Measurements from ENCODE around the gene SLC1A1.

Gene SLC1A1

GRCh38 chr9:4547016-4547415 is 56.7 kb downstream of the SLC1A1 start:
- H3K27me3 Mint-ChIP-seq: no peaks in the 10 kb centered on the region
- no peak for ATAC-seq
- no peak overlapping the region for H3K27ac Mint-ChIP-seq
- no peak overlapping the region for H3K4me3 Mint-ChIP-seq
- no peaks in the 10 kb centered on the region for H3K36me3 Mint-ChIP-seq
- H3K9me3 Mint-ChIP-seq: no peaks in the 10 kb centered on the region
- no peaks in the 10 kb centered on the region for H3K4me1 Mint-ChIP-seq

DNA sequence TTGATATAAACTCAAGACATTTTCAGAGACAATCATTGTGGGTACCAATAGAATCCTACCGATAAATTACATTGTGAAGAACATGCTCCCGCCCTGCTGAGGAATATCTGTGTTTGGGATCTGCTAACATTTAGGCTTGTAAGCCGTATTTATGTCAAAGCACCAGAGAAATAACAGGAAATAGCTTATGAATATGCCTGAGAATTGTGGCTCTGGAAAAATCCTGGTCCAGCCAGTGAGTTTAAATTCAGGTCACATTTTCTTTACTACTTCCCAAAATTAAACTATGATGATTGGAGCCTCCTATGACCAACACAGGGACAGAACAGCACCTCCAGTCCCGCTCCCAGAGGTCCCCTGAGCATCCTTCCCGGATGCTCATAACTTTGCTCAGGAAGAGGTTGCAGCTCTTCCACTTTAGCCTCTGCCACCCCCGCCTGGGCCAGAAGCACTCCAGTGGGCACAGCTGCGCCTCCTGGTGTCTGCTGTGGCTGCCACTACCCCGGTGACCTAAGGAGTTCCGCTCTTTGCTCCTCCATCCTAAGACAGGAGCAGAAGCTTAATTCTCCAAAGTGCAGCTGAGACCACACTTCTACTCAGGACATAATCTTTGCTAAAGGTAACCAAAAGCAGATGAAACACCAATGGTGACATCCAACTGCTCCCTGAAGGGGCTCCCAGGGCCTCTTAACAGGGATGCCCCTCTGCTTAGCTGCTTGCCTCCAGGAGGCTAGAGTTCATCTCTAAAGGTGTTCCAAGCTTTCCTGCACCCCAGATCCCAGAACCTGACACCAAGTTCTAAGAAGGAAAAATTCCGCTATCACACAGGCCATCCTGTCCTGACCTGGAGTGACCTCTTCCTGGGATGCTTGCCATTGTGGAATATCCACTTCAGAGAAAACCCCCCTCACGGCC is 58.8 kb downstream of the SLC1A1 start:
- ATAC-seq: no peak
- Mint-ChIP-seq H3K4me3 (no peak overlapping the region), H3K36me3 (no peaks in the 10 kb centered on the region), H3K9me3 (no peaks in the 10 kb centered on the region), H3K27me3 (no peaks in the 10 kb centered on the region), H3K27ac (no peak overlapping the region), H3K4me1 (no peaks in the 10 kb centered on the region)

DNA sequence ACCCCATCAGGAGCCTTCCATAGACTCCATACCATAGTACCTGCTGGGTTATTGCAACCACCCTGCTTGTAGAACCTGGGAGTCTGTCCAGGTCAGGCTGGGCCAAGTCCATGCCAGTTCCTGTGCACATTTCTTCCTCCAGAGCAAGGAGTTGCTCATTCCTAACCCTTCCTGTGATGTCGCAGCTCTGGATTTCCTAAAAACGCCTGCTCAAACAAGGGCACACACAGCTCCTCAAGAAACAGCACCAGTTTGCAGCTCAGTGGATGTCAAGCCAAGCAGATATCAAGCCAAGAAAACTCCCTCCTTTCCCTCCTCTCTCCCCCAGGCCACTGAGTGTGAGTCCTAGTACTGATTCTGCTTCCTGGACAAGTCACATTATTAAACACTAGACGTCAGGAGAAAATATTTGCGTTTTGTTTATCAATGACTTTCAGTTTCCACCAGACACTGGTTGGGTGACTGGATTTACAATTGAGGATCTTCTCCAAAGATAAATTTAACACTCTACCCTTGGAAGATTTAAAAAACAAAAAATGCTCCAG is 59.6 kb downstream of the SLC1A1 start:
- Mint-ChIP-seq H3K27me3 (no peaks in the 10 kb centered on the region), H3K4me3 (no peak overlapping the region), H3K9me3 (no peaks in the 10 kb centered on the region), H3K4me1 (no peaks in the 10 kb centered on the region), H3K36me3 (no peaks in the 10 kb centered on the region), H3K27ac (no peak overlapping the region)
- ATAC-seq: no peak

DNA sequence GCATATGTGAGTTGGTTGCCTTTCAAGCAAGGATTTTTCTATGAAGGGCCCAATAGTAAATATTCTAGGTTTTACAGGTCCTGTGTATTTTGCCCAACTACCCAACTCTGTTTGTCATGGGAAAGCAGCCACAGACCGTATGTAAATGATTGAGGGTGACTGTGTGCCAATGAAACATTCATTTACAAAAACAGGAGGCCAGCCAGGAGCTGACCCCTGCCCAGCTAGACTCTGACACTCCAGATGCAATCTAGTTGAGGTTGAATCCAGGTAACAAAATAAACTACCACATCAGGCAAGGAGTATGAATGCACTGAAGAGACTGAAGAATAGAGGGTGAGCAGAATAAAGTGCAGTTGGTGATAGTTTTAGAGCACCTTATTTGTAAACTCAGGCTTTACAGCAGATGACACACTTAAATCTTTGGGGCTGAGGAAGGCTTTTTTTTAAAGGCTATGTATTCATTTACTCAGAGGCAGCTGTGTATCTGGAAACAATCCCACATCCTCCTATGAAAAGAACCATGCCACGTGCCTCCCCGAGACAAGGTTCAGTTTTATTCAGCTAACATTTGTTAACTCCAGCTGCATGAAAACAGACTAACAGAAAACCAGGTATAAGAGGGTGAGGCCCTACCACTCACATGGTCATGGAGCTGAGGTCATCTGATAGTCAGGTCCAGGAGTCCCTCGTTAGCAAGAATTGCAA is 60.7 kb downstream of the SLC1A1 start:
- Mint-ChIP-seq H3K27ac (no peak overlapping the region), H3K36me3 (no peaks in the 10 kb centered on the region), H3K4me1 (no peaks in the 10 kb centered on the region), H3K9me3 (no peaks in the 10 kb centered on the region), H3K27me3 (no peaks in the 10 kb centered on the region), H3K4me3 (no peak overlapping the region)
- ATAC-seq: no peak

GRCh38 chr9:4553951-4554381 is 63.7 kb downstream of the SLC1A1 start:
- Mint-ChIP-seq H3K4me3 (no peak overlapping the region), H3K27ac (no peak overlapping the region), H3K4me1 (peaks cover 3% of the 10 kb centered on the region), H3K27me3 (no peaks in the 10 kb centered on the region), H3K36me3 (no peaks in the 10 kb centered on the region), H3K9me3 (no peaks in the 10 kb centered on the region)
- no peak for ATAC-seq

DNA sequence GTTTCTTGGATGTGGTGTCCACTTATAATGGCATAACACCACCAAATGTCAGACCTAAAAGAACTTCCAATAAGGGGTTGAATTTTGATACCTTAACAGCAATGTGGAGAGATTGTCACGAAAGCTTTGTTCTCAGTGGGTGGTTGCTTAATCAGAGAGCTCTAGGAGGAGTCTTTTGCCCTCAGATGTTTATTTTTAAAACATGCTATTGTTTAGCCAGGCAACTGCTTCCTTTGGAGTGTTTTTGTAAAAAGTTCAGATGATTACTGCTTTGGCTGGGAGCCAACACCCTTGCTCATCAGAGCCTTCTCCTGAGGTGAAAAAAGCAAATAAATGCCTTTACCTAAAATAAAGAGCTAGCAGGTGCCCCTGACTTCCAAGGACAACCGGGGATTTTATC is 65.0 kb downstream of the SLC1A1 start:
- Mint-ChIP-seq H3K27me3 (peaks cover 9% of the 10 kb centered on the region), H3K9me3 (no peaks in the 10 kb centered on the region), H3K4me1 (peaks cover 15% of the 10 kb centered on the region), H3K4me3 (no peak overlapping the region), H3K36me3 (no peaks in the 10 kb centered on the region), H3K27ac (no peak overlapping the region)
- no peak for ATAC-seq

GRCh38 chr9:4558371-4558998 is 68.2 kb downstream of the SLC1A1 start:
- Mint-ChIP-seq H3K9me3 (no peaks in the 10 kb centered on the region), H3K27ac (no peak overlapping the region), H3K4me1 (peaks cover 17% of the 10 kb centered on the region), H3K36me3 (no peaks in the 10 kb centered on the region), H3K4me3 (no peak overlapping the region), H3K27me3 (peaks cover 9% of the 10 kb centered on the region)
- no peak for ATAC-seq

- Mint-ChIP-seq H3K27me3 (peaks cover 18% of the 10 kb centered on the region), H3K4me1 (peaks cover 17% of the 10 kb centered on the region), H3K36me3 (no peaks in the 10 kb centered on the region), H3K4me3 (no peak overlapping the region), H3K27ac (no peak overlapping the region), H3K9me3 (no peaks in the 10 kb centered on the region)
- peak; percentile 73 for ATAC-seq
Observed at GRCh38 chr9:4559261-4560182, 69.3 kb downstream of the SLC1A1 start.

DNA sequence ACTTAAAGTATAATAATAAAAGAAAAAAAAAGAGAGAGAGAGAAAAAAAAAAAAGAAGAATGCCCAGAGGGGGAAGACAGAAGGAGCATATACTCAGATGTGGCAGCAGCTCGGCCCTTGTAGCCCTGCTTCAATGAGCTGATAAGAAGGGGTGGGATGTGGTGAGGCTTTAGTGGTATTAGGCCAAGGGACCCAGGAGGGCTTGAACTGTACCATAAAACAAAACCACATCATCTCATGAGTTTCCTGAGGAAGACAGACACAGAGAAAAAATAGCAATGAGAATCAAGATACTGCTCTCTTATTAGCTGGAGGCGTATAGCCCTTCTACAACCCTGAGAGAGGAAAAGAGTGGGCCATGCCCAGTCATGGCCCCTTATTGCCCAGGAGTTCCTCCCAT is 72.8 kb downstream of the SLC1A1 start:
- no peak overlapping the region for H3K27ac Mint-ChIP-seq
- peaks cover 3% of the 10 kb centered on the region for H3K9me3 Mint-ChIP-seq
- no peak for ATAC-seq
- H3K27me3 Mint-ChIP-seq: peaks cover 18% of the 10 kb centered on the region
- peaks cover 17% of the 10 kb centered on the region for H3K4me1 Mint-ChIP-seq
- no peak overlapping the region for H3K4me3 Mint-ChIP-seq
- no peaks in the 10 kb centered on the region for H3K36me3 Mint-ChIP-seq

DNA sequence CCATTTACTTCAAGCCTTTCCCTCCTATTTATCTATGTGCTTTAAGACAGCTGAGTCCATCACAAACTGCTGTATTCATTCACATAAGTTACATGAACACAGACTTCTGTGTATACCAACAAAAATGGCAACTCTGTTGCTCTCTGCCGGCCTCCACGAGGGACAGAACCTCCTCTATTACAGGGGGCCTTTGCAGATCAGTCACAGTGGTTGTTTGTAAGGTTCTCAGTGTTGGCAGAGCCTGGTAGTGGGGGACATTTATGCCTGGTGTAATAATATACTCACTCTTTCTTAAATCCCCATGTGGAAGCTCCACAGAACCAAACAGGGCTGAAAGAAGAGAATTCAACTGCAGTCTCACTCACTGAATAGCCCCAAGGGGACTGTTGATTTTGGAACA is 76.5 kb downstream of the SLC1A1 start:
- no peak for ATAC-seq
- Mint-ChIP-seq H3K4me1 (no peaks in the 10 kb centered on the region), H3K27me3 (peaks cover 10% of the 10 kb centered on the region), H3K4me3 (no peak overlapping the region), H3K27ac (no peak overlapping the region), H3K9me3 (peaks cover 3% of the 10 kb centered on the region), H3K36me3 (no peaks in the 10 kb centered on the region)

GRCh38 chr9:4567601-4568000 is 77.3 kb downstream of the SLC1A1 start:
- ATAC-seq: no peak
- Mint-ChIP-seq H3K4me1 (no peaks in the 10 kb centered on the region), H3K27me3 (peaks cover 10% of the 10 kb centered on the region), H3K36me3 (no peaks in the 10 kb centered on the region), H3K27ac (no peak overlapping the region), H3K4me3 (no peak overlapping the region), H3K9me3 (peaks cover 3% of the 10 kb centered on the region)

DNA sequence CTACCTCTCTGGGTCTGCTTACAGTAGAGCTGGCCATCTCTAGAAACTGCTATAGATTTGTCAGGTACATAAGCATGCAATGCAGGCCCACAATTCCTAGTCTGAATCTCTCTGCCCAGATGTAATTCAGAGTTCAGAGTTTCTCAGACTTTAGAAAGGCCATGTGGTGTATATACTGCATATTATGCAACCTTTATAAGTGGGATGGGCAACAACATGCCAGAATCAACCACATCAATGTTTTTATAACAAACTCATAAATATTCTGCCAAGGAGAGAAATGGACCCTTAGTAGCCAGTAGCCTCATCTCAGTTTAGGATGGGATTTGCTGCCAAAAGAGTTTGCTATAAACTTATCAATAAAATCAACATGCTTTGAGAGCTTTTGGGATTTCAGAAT is 78.8 kb downstream of the SLC1A1 start:
- Mint-ChIP-seq H3K27me3 (peaks cover 3% of the 10 kb centered on the region), H3K36me3 (no peaks in the 10 kb centered on the region), H3K27ac (no peak overlapping the region), H3K4me3 (no peak overlapping the region), H3K9me3 (peaks cover 3% of the 10 kb centered on the region), H3K4me1 (no peaks in the 10 kb centered on the region)
- ATAC-seq: no peak

DNA sequence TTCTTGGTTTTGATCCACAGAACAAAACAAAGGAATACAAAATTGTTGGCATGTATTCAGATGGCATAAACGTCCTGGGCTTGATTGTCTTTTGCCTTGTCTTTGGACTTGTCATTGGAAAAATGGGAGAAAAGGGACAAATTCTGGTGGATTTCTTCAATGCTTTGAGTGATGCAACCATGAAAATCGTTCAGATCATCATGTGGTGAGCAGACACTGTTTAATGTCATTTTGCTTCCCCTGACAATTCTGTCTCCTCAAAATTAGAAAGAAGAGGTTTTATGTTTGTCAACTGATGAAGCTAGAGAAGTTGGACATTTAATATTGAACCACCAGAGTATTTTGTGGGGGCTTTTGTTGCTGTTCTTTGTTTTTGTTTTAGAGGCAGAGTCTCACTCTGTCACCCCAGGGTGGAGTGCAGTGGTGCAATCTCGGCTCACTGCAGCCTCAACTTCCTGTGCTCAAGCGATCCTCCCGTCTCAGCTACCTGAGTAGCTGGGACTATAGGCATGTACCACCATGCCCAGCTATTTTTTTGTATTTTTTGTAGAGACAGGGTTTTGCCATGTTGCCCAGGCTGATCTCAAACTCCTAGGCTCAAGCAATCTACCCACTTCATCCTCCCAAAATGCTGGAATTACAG is 82.0 kb downstream of the SLC1A1 start:
- Mint-ChIP-seq H3K36me3 (no peaks in the 10 kb centered on the region), H3K9me3 (no peaks in the 10 kb centered on the region), H3K4me1 (no peaks in the 10 kb centered on the region), H3K4me3 (no peak overlapping the region), H3K27ac (no peak overlapping the region), H3K27me3 (no peaks in the 10 kb centered on the region)
- no peak for ATAC-seq

DNA sequence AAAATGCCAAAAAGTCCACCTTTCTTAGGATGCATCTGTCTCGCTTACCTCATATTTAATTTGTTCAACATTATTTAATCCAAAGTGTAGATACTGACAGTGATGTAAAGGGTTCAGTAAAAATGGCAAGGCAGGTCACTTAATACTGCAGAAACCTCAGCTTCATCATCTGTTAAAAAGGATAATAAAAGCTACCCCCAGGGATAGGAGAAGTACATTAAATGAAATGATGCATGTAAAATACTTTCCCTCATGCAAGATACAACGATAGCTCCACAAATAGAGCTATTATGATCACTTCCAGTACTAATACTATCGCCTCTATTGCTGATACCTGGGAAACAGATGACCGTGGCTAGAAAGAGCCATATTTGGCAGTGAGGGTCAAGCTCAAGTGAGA is 82.9 kb downstream of the SLC1A1 start:
- Mint-ChIP-seq H3K27ac (no peak overlapping the region), H3K36me3 (no peaks in the 10 kb centered on the region), H3K4me3 (no peak overlapping the region), H3K27me3 (no peaks in the 10 kb centered on the region), H3K4me1 (no peaks in the 10 kb centered on the region), H3K9me3 (no peaks in the 10 kb centered on the region)
- no peak for ATAC-seq
